GM12878 (cell line): Measurements from ENCODE around the gene MAD1L1. TPM values are rescaled to one million over a fixed set of nuclear protein-coding genes. Genes with fewer than 3 reads are reported as not detected.

ENCODE experiments used
- ATAC-seq: fragments of 200-7000 bp; cut with Tn5 transposase; 3 replicates; pipeline ENCODE4 v1.9.1; 2020; ENCODE audit warnings: mild to moderate bottlenecking, moderate library complexity
- BruUV-seq: library from RNA; stranded (reverse); fragments of 400-500 nt; replicated peaks from 2 replicates; lab custom pipeline; 2021; lab: Mats Ljungman, UMichigan
- CTCF ChIA-PET: fragments of 300-600 bp; sonication (Branson Sonifier 250); formaldehyde crosslinking; extraction: SDS; loops from one replicate; lab custom pipeline; 2021; ENCODE audit warnings: inconsistent platforms; lab: Yijun Ruan, JAX
- POLR2A ChIA-PET: fragments of 350-600 bp; formaldehyde crosslinking; extraction: SDS; loops from one replicate; lab custom pipeline; 2021; ENCODE audit warnings: inconsistent platforms; lab: Charles Lee
- RAD21 ChIA-PET: fragments of 300-600 bp; sonication (Branson Sonifier 250); formaldehyde crosslinking; loops from one replicate; lab custom pipeline; 2023; ENCODE audit warnings: antibody characterized with exemption; ENCODE audit not compliant: unreplicated experiment; lab: Charles Lee
- SMC1A ChIA-PET: fragments of 300-600 bp; sonication (Branson Sonifier 250); formaldehyde crosslinking; loops from one replicate; lab custom pipeline; 2023; ENCODE audit not compliant: unreplicated experiment, uncharacterized antibody; lab: Charles Lee
- DNase-seq: peaks from one replicate; pipeline ENCODE4 v3.0.0-alpha.2; 2011; ENCODE audit warnings: low read depth, low spot score
- FAIRE-seq: peaks from 3 replicates; lab custom pipeline; 2011; peaks lifted over from hg19 to GRCh38; lab: Jason Lieb, UNC
- H2AFZ ChIP-seq: 2 replicates; pipeline ENCODE4 v1.6.0; 2011; ENCODE audit warnings: low read depth, low read length, control low read depth; ENCODE audit not compliant: control insufficient read depth
- H3K27ac ChIP-seq: 2 replicates; pipeline ENCODE4 v1.5.1; 2011; ENCODE audit warnings: control low read depth; ENCODE audit not compliant: control insufficient read depth, insufficient read depth
- H3K27me3 ChIP-seq, 2 experiments: replicated peaks in 1 of 2; 2 replicates each; pipeline versions ENCODE4 v1.6.0 to v1.6.1; 2011; ENCODE audit warnings: low read length in 1 of 2; ENCODE audit not compliant: control insufficient read depth in 2 of 2, insufficient read depth in 2 of 2
- H3K36me3 ChIP-seq, 2 experiments: 2 replicates each; pipeline ENCODE4 v1.5.1; 2011; ENCODE audit warnings: low read length in 1 of 2; ENCODE audit not compliant: control insufficient read depth in 2 of 2, insufficient read depth in 2 of 2
- H3K4me1 ChIP-seq: 2 replicates; pipeline ENCODE4 v1.6.1; 2011; ENCODE audit warnings: mild to moderate bottlenecking, low read length, moderate library complexity, mixed read lengths; ENCODE audit not compliant: control insufficient read depth, insufficient read depth
- H3K4me2 ChIP-seq: 2 replicates; pipeline ENCODE4 v1.6.0; 2011; ENCODE audit warnings: control low read depth; ENCODE audit not compliant: control insufficient read depth, insufficient read depth
- H3K4me3 ChIP-seq: fragments of 200-600 bp; sonication (generic); 2 replicates; pipeline ENCODE4 v1.5.1; 2016
- H3K79me2 ChIP-seq: 2 replicates; pipeline ENCODE4 v1.6.0; 2011; ENCODE audit warnings: low read length; ENCODE audit not compliant: control insufficient read depth, insufficient read depth
- H3K9ac ChIP-seq: 2 replicates; pipeline ENCODE4 v1.8.0; 2011; ENCODE audit warnings: low read length, control low read depth, mixed read lengths; ENCODE audit not compliant: control insufficient read depth, insufficient read depth
- H3K9me3 ChIP-seq: replicated peaks from 3 replicates; pipeline ENCODE4 v1.5.1; 2011; ENCODE audit warnings: mild to moderate bottlenecking, low read length; ENCODE audit not compliant: control insufficient read depth, insufficient read depth
- H4K20me1 ChIP-seq: 2 replicates; pipeline ENCODE4 v1.6.0; 2011; ENCODE audit not compliant: control insufficient read depth, insufficient read depth
- ASH2L ChIP-seq: fragments of 300-600, 200-600 bp; sonication (generic); IDR thresholded peaks from 2 replicates; pipeline ENCODE4 v1.6.1; 2017; ENCODE audit warnings: low read depth, mild to moderate bottlenecking, borderline replicate concordance
- ATF3 ChIP-seq: IDR thresholded peaks from 2 replicates; pipeline ENCODE4 v1.6.1; 2011; ENCODE audit warnings: low read depth, mild to moderate bottlenecking, low read length, moderate library complexity, borderline replicate concordance; ENCODE audit errors: extremely low read depth
- CHD4 ChIP-seq: fragments of 200-600 bp; sonication (generic); IDR thresholded peaks from 2 replicates; pipeline ENCODE4 v1.6.1; 2016; ENCODE audit warnings: mild to moderate bottlenecking
- EGR1 ChIP-seq, 2 experiments: IDR thresholded peaks; 1 replicate in 1 of 2; 2 replicates in 1 of 2; pipeline ENCODE4 v1.6.1; 2011 to 2012; ENCODE audit warnings: low read depth in 2 of 2, low read length in 2 of 2, borderline replicate concordance in 1 of 2, mild to moderate bottlenecking in 1 of 2, moderate library complexity in 1 of 2
- ELK1 ChIP-seq: IDR thresholded peaks from 2 replicates; pipeline ENCODE4 v1.6.1; 2012; ENCODE audit warnings: low read depth, low read length, improper control_type of control experiment
- FOS ChIP-seq: IDR thresholded peaks from 3 replicates; pipeline ENCODE4 v1.6.1; 2011; ENCODE audit warnings: borderline replicate concordance; ENCODE audit not compliant: insufficient read length; ENCODE audit errors: extremely low read depth
- RAD21 ChIP-seq: IDR thresholded peaks from 2 replicates; pipeline ENCODE4 v1.6.1; 2011; ENCODE audit warnings: mild to moderate bottlenecking, low read depth, low read length, moderate library complexity; ENCODE audit not compliant: insufficient read depth
- REST ChIP-seq: IDR thresholded peaks from 2 replicates; pipeline ENCODE4 v1.6.1; 2012; ENCODE audit warnings: mild to moderate bottlenecking, low read depth, low read length
- SIN3A ChIP-seq: IDR thresholded peaks from 2 replicates; pipeline ENCODE4 v1.6.1; 2012; ENCODE audit warnings: low read depth, low read length, improper control_type of control experiment
- SP1 ChIP-seq: IDR thresholded peaks from one replicate; pipeline ENCODE4 v1.6.1; 2011; ENCODE audit warnings: low read depth, low read length
- SUPT20H ChIP-seq: IDR thresholded peaks from 2 replicates; pipeline ENCODE4 v1.6.1; 2011; ENCODE audit warnings: low read depth, mild to moderate bottlenecking, low read length, moderate library complexity, borderline replicate concordance; ENCODE audit not compliant: control insufficient read depth
- TARDBP ChIP-seq: IDR thresholded peaks from 2 replicates; pipeline ENCODE4 v1.6.1; 2016; ENCODE audit warnings: borderline replicate concordance
- WGBS: methylation state at CpG from one replicate; pipeline ENCODE4 v1.1.6; 2016; ENCODE audit warnings: low lambda C conversion rate; ENCODE audit not compliant: insufficient replicate concordance, insufficient coverage; ENCODE audit errors: missing lambda C conversion rate; 5-methylcytosine and 5-hydroxymethylcytosine counted together
- in situ Hi-C: fragments of 300-500 bp; cut with MboI; formaldehyde crosslinking; loops from 9 replicates; pipeline ENCODE4 v1.14.3; 2018; ENCODE audit warnings: mixed read lengths
- intact Hi-C: fragments of 100-400 bp; cut with micrococcal nuclease; formaldehyde crosslinking; loops from one replicate; pipeline ENCODE4 v1.14.2; 2022; ENCODE audit not compliant: unreplicated experiment
- polyA plus RNA-seq, 11 experiments: library from polyadenylated mRNA; depleted of rRNA in 4 of 11; unstranded in 6 of 11; stranded (reverse) in 5 of 11; fragments of >200 nt; fragmentation: Nextera tagmentation in 4 of 11; fragmentation: Illumina TruSeq in 1 of 11; extraction: Ambion mirVana in 4 of 11; extraction: Trizol in 1 of 11; gene quantifications; 1 replicate in 1 of 11; 2 replicates in 10 of 11; pipeline versions ENCODE4 v1.2.1 to v1.2.3, GENCODE V29; 2011 to 2016; ENCODE audit warnings: inconsistent platforms in 2 of 11, missing spikeins in 2 of 11, low read depth in 1 of 11
- total RNA-seq, 4 experiments: library from RNA; depleted of rRNA in 3 of 4; stranded (reverse); fragments of >200 nt in 3 of 4; fragmentation: Illumina TruSeq in 1 of 4; extraction: Trizol in 1 of 4; gene quantifications; 2 replicates each; pipeline versions ENCODE4 v1.2.1 to v1.2.3, GENCODE V29; 2013 to 2021

MAD1L1 gene
- total and polyA plus RNA-seq, 10 of the 15 experiments (the other 5 are each of a cell fraction or from before 2014, with no cell fraction given), result 2.2 to 76.8 (median 38.3) TPM

- 99% methylated on average over 10 of the region's 10 CpGs for WGBS
- H2AFZ ChIP-seq, result no peak overlapping the region
- no peak for TF ChIP-seq CHD4
- no peak for TF ChIP-seq TARDBP
- no peaks in the 10 kb centered on the region for H3K9me3 ChIP-seq
- no peak for ATAC-seq
- H3K27me3 ChIP-seq, result no peaks in the 10 kb centered on the region
- ChIA-PET RAD21 (interaction anchor here (1.5 kb wide), 1 partner anchor 47 kb away, joined by 4 read pairs; no protein-coding TSS in a partner anchor), CTCF (no interaction called here), POLR2A (no interaction called here), SMC1A (no interaction called here)
- H3K4me3 ChIP-seq, result no peak overlapping the region
- H3K79me2 ChIP-seq, result peaks cover 3% of the 10 kb centered on the region
- no peak for DNase-seq
- BruUV-seq, result no TSS peak
- no peaks in the 10 kb centered on the region for H4K20me1 ChIP-seq
- intact Hi-C loops, result no loop called here
- H3K4me1 ChIP-seq, result peaks cover 11% of the 10 kb centered on the region
- no peak for FAIRE-seq
- in situ Hi-C loops, result loop anchor here (5.0 to 10.0 kb wide), 2 partner anchors 548 to 641 kb away; partner anchors contain the start of gene PSMG3
- H3K27ac ChIP-seq, result no peak overlapping the region
- H3K4me2 ChIP-seq, result no peak overlapping the region
- H3K36me3 ChIP-seq, result peaks cover 24 to 53% of the 10 kb centered on the region in 2 experiments; a peak in 3 of 4 replicates
- no peak overlapping the region for H3K9ac ChIP-seq
Measured at GRCh38 chr7:2212906-2213305, 19.8 kb downstream of the MAD1L1 start.

- H4K20me1 ChIP-seq, result no peaks in the 10 kb centered on the region
- H3K79me2 ChIP-seq, result peaks cover 3% of the 10 kb centered on the region
- intact Hi-C loops (no loop called here), in situ Hi-C loops (loop anchor here (5.0 to 10.0 kb wide), 2 partner anchors 547 to 640 kb away; partner anchors contain the start of gene PSMG3)
- no TSS peak for BruUV-seq
- H3K27me3 ChIP-seq, result no peaks in the 10 kb centered on the region
- H3K27ac ChIP-seq, result no peak overlapping the region
- H3K4me1 ChIP-seq, result peaks cover 11% of the 10 kb centered on the region
- H3K9me3 ChIP-seq, result no peaks in the 10 kb centered on the region
- SMC1A ChIA-PET, result no interaction called here
- POLR2A ChIA-PET, result no interaction called here
- DNase-seq (no peak), ATAC-seq (no peak), FAIRE-seq (no peak)
- H3K4me2 ChIP-seq, result no peak overlapping the region
- H3K9ac ChIP-seq, result no peak overlapping the region
- H2AFZ ChIP-seq, result no peak overlapping the region
- H3K36me3 ChIP-seq, result peaks cover 21 to 50% of the 10 kb centered on the region in 2 experiments
- CTCF ChIA-PET, result interaction anchor here (0.7 to 1.4 kb wide), 3 partner anchors 240 to 706 kb away, joined by 3 read pairs; no protein-coding TSS in a partner anchor
- 93% methylated on average over 13 of the region's 13 CpGs for WGBS
- RAD21 ChIA-PET, result interaction anchor here (0.9 to 1.5 kb wide), 3 partner anchors 46 to 136 kb away, joined by 3 to 4 read pairs (median 3); no protein-coding TSS in a partner anchor
- H3K4me3 ChIP-seq, result no peak overlapping the region
- TF ChIP-seq ELK1, result no peak
- TF ChIP-seq ASH2L, result no peak
- no peak for TF ChIP-seq FOS
- no peak for TF ChIP-seq SIN3A
- TF ChIP-seq SP1, result no peak
- TF ChIP-seq SUPT20H, result no peak
- no peak for TF ChIP-seq REST
- TF ChIP-seq ATF3, result no peak
- no peak for TF ChIP-seq RAD21
- TF ChIP-seq EGR1 (IDR thresholded peaks at IDR 0.05; ENCODE audit: borderline replicate concordance in 1 of 2, low read depth in 2 of 2, low read length in 2 of 2), result no peak
Measured at GRCh38 chr7:2211926-2212325, 20.8 kb downstream of the MAD1L1 start.
